ENCODE data around the gene MUC12.
"Not testable (repeated sequence)": the region's sequence is repeated elsewhere in the genome, so short reads cannot be mapped to it uniquely, and the experiment has no call there.

DNA sequence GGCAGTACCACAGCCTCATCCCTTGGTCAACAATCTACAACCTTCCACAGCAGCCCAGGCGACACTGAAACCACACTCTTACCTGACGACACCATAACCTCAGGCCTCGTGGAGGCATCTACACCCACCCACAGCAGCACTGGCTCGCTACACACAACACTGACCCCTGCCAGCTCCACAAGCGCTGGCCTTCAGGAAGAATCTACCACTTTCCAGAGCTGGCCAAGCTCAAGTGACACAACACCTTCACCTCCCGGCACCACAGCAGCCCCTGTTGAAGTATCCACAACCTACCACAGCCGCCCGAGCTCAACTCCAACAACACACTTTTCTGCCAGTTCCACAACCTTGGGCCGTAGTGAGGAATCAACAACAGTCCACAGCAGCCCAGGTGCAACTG is 25.3 kb downstream of the MUC12 start:
- TF ChIP-seq, protein P1, sequence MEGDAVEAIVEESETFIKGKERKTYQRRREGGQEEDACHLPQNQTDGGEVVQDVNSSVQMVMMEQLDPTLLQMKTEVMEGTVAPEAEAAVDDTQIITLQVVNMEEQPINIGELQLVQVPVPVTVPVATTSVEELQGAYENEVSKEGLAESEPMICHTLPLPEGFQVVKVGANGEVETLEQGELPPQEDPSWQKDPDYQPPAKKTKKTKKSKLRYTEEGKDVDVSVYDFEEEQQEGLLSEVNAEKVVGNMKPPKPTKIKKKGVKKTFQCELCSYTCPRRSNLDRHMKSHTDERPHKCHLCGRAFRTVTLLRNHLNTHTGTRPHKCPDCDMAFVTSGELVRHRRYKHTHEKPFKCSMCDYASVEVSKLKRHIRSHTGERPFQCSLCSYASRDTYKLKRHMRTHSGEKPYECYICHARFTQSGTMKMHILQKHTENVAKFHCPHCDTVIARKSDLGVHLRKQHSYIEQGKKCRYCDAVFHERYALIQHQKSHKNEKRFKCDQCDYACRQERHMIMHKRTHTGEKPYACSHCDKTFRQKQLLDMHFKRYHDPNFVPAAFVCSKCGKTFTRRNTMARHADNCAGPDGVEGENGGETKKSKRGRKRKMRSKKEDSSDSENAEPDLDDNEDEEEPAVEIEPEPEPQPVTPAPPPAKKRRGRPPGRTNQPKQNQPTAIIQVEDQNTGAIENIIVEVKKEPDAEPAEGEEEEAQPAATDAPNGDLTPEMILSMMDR (conservative IDR thresholded peaks at IDR 0.05; ENCODE audit: low read depth, low read length): not testable (repeated sequence)
- TF ChIP-seq, protein P2, sequence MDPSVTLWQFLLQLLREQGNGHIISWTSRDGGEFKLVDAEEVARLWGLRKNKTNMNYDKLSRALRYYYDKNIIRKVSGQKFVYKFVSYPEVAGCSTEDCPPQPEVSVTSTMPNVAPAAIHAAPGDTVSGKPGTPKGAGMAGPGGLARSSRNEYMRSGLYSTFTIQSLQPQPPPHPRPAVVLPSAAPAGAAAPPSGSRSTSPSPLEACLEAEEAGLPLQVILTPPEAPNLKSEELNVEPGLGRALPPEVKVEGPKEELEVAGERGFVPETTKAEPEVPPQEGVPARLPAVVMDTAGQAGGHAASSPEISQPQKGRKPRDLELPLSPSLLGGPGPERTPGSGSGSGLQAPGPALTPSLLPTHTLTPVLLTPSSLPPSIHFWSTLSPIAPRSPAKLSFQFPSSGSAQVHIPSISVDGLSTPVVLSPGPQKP (IDR thresholded peaks at IDR 0.05; ENCODE audit: borderline replicate concordance, low read depth, low read length): not testable (repeated sequence)
- TF ChIP-seq SMC3, NFE2L2 (IDR thresholded peaks at IDR 0.05; ENCODE audit: low read depth, low read length): not testable (repeated sequence)

Measured in IMR-90 (cell line).